HG03378 (cell line): ENCODE results near the gene CACNA2D1.

Experiments used
- ATAC-seq: cut with Tn5 transposase; IDR thresholded peaks from one replicate; pipeline ENCODE4 v1.9.1; 2021; ENCODE audit warnings: mild to moderate bottlenecking, moderate library complexity; ENCODE audit not compliant: unreplicated experiment

Gene CACNA2D1

GRCh38 chr7:82234457-82235049 lies 209.0 kb downstream of the CACNA2D1 start:
- ATAC-seq: no peak

GRCh38 chr7:82230811-82231581 lies 212.6 kb downstream of the CACNA2D1 start:
- no peak for ATAC-seq

- no peak for ATAC-seq
Observed at GRCh38 chr7:82229164-82229563, 214.4 kb downstream of the CACNA2D1 start.

GRCh38 chr7:82226191-82226590 lies 217.4 kb downstream of the CACNA2D1 start:
- ATAC-seq: no peak

GRCh38 chr7:82224529-82224928 lies 219.0 kb downstream of the CACNA2D1 start:
- no peak for ATAC-seq

- ATAC-seq: no peak
Observed at GRCh38 chr7:82223580-82223979, 220.0 kb downstream of the CACNA2D1 start.

- ATAC-seq: no peak
Observed at GRCh38 chr7:82221152-82221674, 222.4 kb downstream of the CACNA2D1 start.

- no peak for ATAC-seq
Observed at GRCh38 chr7:82212466-82212865, 231.1 kb downstream of the CACNA2D1 start.

- ATAC-seq: no peak
Observed at GRCh38 chr7:82211333-82211732, 232.2 kb downstream of the CACNA2D1 start.

- no peak for ATAC-seq
Observed at GRCh38 chr7:82210416-82211184, 233.0 kb downstream of the CACNA2D1 start.

- ATAC-seq: no peak
Observed at GRCh38 chr7:82209179-82209747, 234.3 kb downstream of the CACNA2D1 start.

GRCh38 chr7:82204694-82205093 lies 238.9 kb downstream of the CACNA2D1 start:
- no peak for ATAC-seq

- no peak for ATAC-seq
Observed at GRCh38 chr7:82202965-82203364, 240.6 kb downstream of the CACNA2D1 start.

GRCh38 chr7:82202107-82202506 lies 241.5 kb downstream of the CACNA2D1 start:
- no peak for ATAC-seq

GRCh38 chr7:82200601-82201000 lies 243.0 kb downstream of the CACNA2D1 start:
- ATAC-seq: no peak

- no peak for ATAC-seq
Observed at GRCh38 chr7:82194016-82194643, 249.4 kb downstream of the CACNA2D1 start.

GRCh38 chr7:82188636-82189035 lies 254.9 kb downstream of the CACNA2D1 start:
- no peak for ATAC-seq

- ATAC-seq: no peak
Observed at GRCh38 chr7:82185443-82185842, 258.1 kb downstream of the CACNA2D1 start.

- ATAC-seq: no peak
Observed at GRCh38 chr7:82183634-82184033, 259.9 kb downstream of the CACNA2D1 start.

- ATAC-seq: no peak
Observed at GRCh38 chr7:82179311-82179710, 264.3 kb downstream of the CACNA2D1 start.

GRCh38 chr7:82175319-82175718 lies 268.3 kb downstream of the CACNA2D1 start:
- ATAC-seq: no peak
